ENCODE measurements around the gene RAB10.
A peak's percentile ranks its signal among the peaks of the same experiment; 100 is the strongest.
"Not testable (repeated sequence)": the region's sequence is repeated elsewhere in the genome, so short reads cannot be mapped to it uniquely, and the experiment has no call there.

The RAB10 gene

GRCh38 chr2:26103752-26104151, 69.9 kb downstream of the RAB10 start:
- no peak for DNase-seq

- not testable (repeated sequence) for DNase-seq
Measured at GRCh38 chr2:26108701-26109100, 74.8 kb downstream of the RAB10 start.

GRCh38 chr2:26112201-26112600, 78.3 kb downstream of the RAB10 start:
- DNase-seq: no peak

GRCh38 chr2:26114151-26114550, 80.3 kb downstream of the RAB10 start:
- no peak for DNase-seq

GRCh38 chr2:26118682-26119081, 84.8 kb downstream of the RAB10 start:
- DNase-seq: no peak

- no peak for DNase-seq
Measured at GRCh38 chr2:26119521-26119920, 85.6 kb downstream of the RAB10 start.

GRCh38 chr2:26122630-26123029, 88.7 kb downstream of the RAB10 start:
- DNase-seq: no peak

- no peak for DNase-seq
Measured at GRCh38 chr2:26123426-26123825, 89.5 kb downstream of the RAB10 start.

- DNase-seq: peak; percentile 27
Measured at GRCh38 chr2:26126074-26126473, 92.2 kb downstream of the RAB10 start.

- DNase-seq: no peak
Measured at GRCh38 chr2:26128176-26128575, 94.3 kb downstream of the RAB10 start.

GRCh38 chr2:26130763-26131162, 96.9 kb downstream of the RAB10 start:
- no peak for DNase-seq

GRCh38 chr2:26136451-26136850, 102.6 kb downstream of the RAB10 start:
- DNase-seq: no peak

GRCh38 chr2:26139269-26140183, 105.6 kb downstream of the RAB10 start:
- no peak for DNase-seq

- no peak for DNase-seq
Measured at GRCh38 chr2:26141145-26141769, 107.4 kb downstream of the RAB10 start.

GRCh38 chr2:26144031-26144430, 110.1 kb downstream of the RAB10 start:
- DNase-seq: no peak

- peak; percentile 59 for DNase-seq
Measured at GRCh38 chr2:26144953-26145680, 111.2 kb downstream of the RAB10 start.

- no peak for DNase-seq
Measured at GRCh38 chr2:26148501-26148900, 114.6 kb downstream of the RAB10 start.

- DNase-seq: no peak
Measured at GRCh38 chr2:26150243-26150642, 116.4 kb downstream of the RAB10 start.

GRCh38 chr2:26157580-26157979, 123.7 kb downstream of the RAB10 start:
- DNase-seq: no peak

GRCh38 chr2:26161926-26162325, 128.0 kb downstream of the RAB10 start:
- no peak for DNase-seq

GRCh38 chr2:26162963-26163362, 129.1 kb downstream of the RAB10 start:
- DNase-seq: no peak

- DNase-seq: no peak
Measured at GRCh38 chr2:26164231-26164630, 130.3 kb downstream of the RAB10 start.

- DNase-seq: no peak
Measured at GRCh38 chr2:26164641-26165211, 130.8 kb downstream of the RAB10 start.

All from right hindlimb (tissue), 1 donor.